ENCODE results near the gene MVB12B.

GRCh38 chr9:126533926-126534310 lies 207.3 kb downstream of the MVB12B start:
- no peak for TF ChIP-seq EZH2 (IDR thresholded peaks at IDR 0.05; ENCODE audit: low read length, missing control alignments)
- TF ChIP-seq CTCF (conservative IDR thresholded peaks at IDR 0.05 in 1 of 2, IDR thresholded peaks at IDR 0.05 in 1 of 2; ENCODE audit: low read depth in 1 of 2, low read length in 2 of 2): no peak

All from fibroblast of lung (primary cell).